DMS79 (cell line): ENCODE results near the gene C1orf50.
"Not testable (repeated sequence)": the region's sequence is repeated elsewhere in the genome, so short reads cannot be mapped to it uniquely, and the experiment has no call there.

Experiments used
- DNase-seq: peaks from one replicate; lab custom pipeline; 2025; lab: John Stamatoyannopoulos, UW

The C1orf50 gene

GRCh38 chr1:42766741-42767509 is at the start of gene C1orf50, which contains the start of gene P3H1:
TSS of gene C1orf50 (plus strand) at chr1:42767249. CDS start at chr1:42767312, 63 bp downstream.
TSS of gene P3H1 (minus strand) at chr1:42767028. CDS start at chr1:42766971, 57 bp downstream.
- peak; percentile 100 for DNase-seq

GRCh38 chr1:42720868-42721267 is 46.2 kb upstream of the C1orf50 start:
- no peak for DNase-seq

- DNase-seq = no peak
Measured at GRCh38 chr1:42721926-42722325, 45.1 kb upstream of the C1orf50 start.

- DNase-seq = not testable (repeated sequence)
Measured at GRCh38 chr1:42722403-42722802, 44.6 kb upstream of the C1orf50 start.

GRCh38 chr1:42723511-42723910 is 43.5 kb upstream of the C1orf50 start:
- DNase-seq = no peak

- DNase-seq = not testable (repeated sequence)
Measured at GRCh38 chr1:42725820-42726219, 41.2 kb upstream of the C1orf50 start.

GRCh38 chr1:42730002-42730401 is 37.0 kb upstream of the C1orf50 start:
- no peak for DNase-seq

- no peak for DNase-seq
Measured at GRCh38 chr1:42730988-42731387, 36.1 kb upstream of the C1orf50 start.

GRCh38 chr1:42731585-42731984 is 35.5 kb upstream of the C1orf50 start:
- no peak for DNase-seq

GRCh38 chr1:42732126-42732680 is 34.8 kb upstream of the C1orf50 start:
- DNase-seq = no peak

GRCh38 chr1:42733415-42734200 is 33.4 kb upstream of the C1orf50 start:
- no peak for DNase-seq

- no peak for DNase-seq
Measured at GRCh38 chr1:42734201-42735035, 32.6 kb upstream of the C1orf50 start.

GRCh38 chr1:42735056-42735455 is 32.0 kb upstream of the C1orf50 start:
- no peak for DNase-seq

GRCh38 chr1:42735477-42736105 is 31.5 kb upstream of the C1orf50 start:
- DNase-seq = no peak

GRCh38 chr1:42736152-42736551 is 30.9 kb upstream of the C1orf50 start:
- no peak for DNase-seq

GRCh38 chr1:42736571-42737200 is 30.4 kb upstream of the C1orf50 start:
- no peak for DNase-seq

- no peak for DNase-seq
Measured at GRCh38 chr1:42737257-42737656, 29.8 kb upstream of the C1orf50 start.

GRCh38 chr1:42737986-42738677 is 28.9 kb upstream of the C1orf50 start:
- no peak for DNase-seq

- DNase-seq = no peak
Measured at GRCh38 chr1:42738678-42739226, 28.3 kb upstream of the C1orf50 start.
